OCI-LY1 (cell line): ENCODE results near the gene AATK.
A peak's percentile ranks its signal among the peaks of the same experiment; 100 is the strongest.

ENCODE experiments used
- H2AFZ ChIP-seq: fragments of 200-600 bp; sonication (generic), shearing (Covaris generic); 2 replicates; pipeline ENCODE4 v1.6.0; 2014; ENCODE audit warnings: antibody characterized with exemption, mild to moderate bottlenecking, low read length
- H3F3A ChIP-seq: fragments of 200-600 bp; sonication (generic), shearing (Covaris generic); 2 replicates; pipeline ENCODE4 v1.6.0; 2014; ENCODE audit warnings: mild to moderate bottlenecking, antibody characterized with exemption, low read length, moderate library complexity; ENCODE audit not compliant: insufficient read depth
- H3K27ac ChIP-seq: fragments of 200-600 bp; sonication (generic); 2 replicates; pipeline ENCODE4 v1.5.1; 2014; ENCODE audit warnings: low read length, mixed run types, mild to moderate bottlenecking, low read depth; ENCODE audit not compliant: poor library complexity, severe bottlenecking
- H3K27me3 ChIP-seq: fragments of 200-600 bp; sonication (generic); 2 replicates; pipeline ENCODE4 v1.6.0; 2014; ENCODE audit warnings: antibody characterized with exemption, mild to moderate bottlenecking, low read length, moderate library complexity; ENCODE audit not compliant: insufficient read depth
- H3K36me3 ChIP-seq: fragments of 200-600 bp; sonication (generic); 2 replicates; pipeline ENCODE4 v1.6.1; 2014; ENCODE audit warnings: mild to moderate bottlenecking, antibody characterized with exemption, low read length, moderate library complexity, mixed read lengths; ENCODE audit not compliant: insufficient read depth
- H3K4me1 ChIP-seq: fragments of 200-600 bp; sonication (generic); 2 replicates; pipeline ENCODE4 v1.5.1; 2014; ENCODE audit warnings: mild to moderate bottlenecking, low read length, moderate library complexity; ENCODE audit not compliant: insufficient read depth, severe bottlenecking
- H3K4me2 ChIP-seq: fragments of 200-600 bp; sonication (generic), shearing (Covaris generic); 2 replicates; pipeline ENCODE4 v1.6.1; 2014; ENCODE audit warnings: low read length
- H3K4me3 ChIP-seq: fragments of 200-600 bp; sonication (generic); 2 replicates; pipeline ENCODE4 v1.5.1; 2014; ENCODE audit warnings: low read length, low read depth, mild to moderate bottlenecking, mixed read lengths; ENCODE audit not compliant: poor library complexity, severe bottlenecking
- H3K79me2 ChIP-seq: fragments of 200-600 bp; shearing (Covaris generic); 2 replicates; pipeline ENCODE4 v1.6.1; 2016; ENCODE audit warnings: mixed run types, low read length, mixed read lengths; ENCODE audit not compliant: insufficient read depth
- H3K9ac ChIP-seq: fragments of 200-600 bp; sonication (generic), shearing (Covaris generic); 2 replicates; pipeline ENCODE4 v1.6.1; 2014; ENCODE audit warnings: mild to moderate bottlenecking, low read length, mixed read lengths
- H3K9me2 ChIP-seq: fragments of 200-600 bp; sonication (generic), shearing (Covaris generic); 2 replicates; pipeline ENCODE4 v1.6.1; 2014; ENCODE audit warnings: low read depth, mild to moderate bottlenecking, low read length, mixed read lengths
- H3K9me3 ChIP-seq: fragments of 200-600 bp; shearing (Covaris generic); 2 replicates; pipeline ENCODE4 v1.6.1; 2014; ENCODE audit warnings: low read length, mixed read lengths
- H4K20me1 ChIP-seq: fragments of 200-600 bp; sonication (generic), shearing (Covaris generic); 2 replicates; pipeline ENCODE4 v1.6.0; 2016; ENCODE audit warnings: mild to moderate bottlenecking, low read length; ENCODE audit not compliant: insufficient read depth
- EZH2 ChIP-seq: fragments of 200-600 bp; sonication (generic), shearing (Covaris generic); IDR thresholded peaks from 2 replicates; pipeline ENCODE4 v1.8.0; 2017; ENCODE audit warnings: borderline replicate concordance, mixed run types, mild to moderate bottlenecking, antibody characterized with exemption, low read length, moderate library complexity, mixed read lengths
- TF ChIP-seq, protein P1 (sequence below): fragments of 200-600 bp; sonication (generic), shearing (Covaris generic); IDR thresholded peaks from 2 replicates; pipeline ENCODE4 v1.5.1; 2017; ENCODE audit warnings: mild to moderate bottlenecking, antibody characterized with exemption, low read length, moderate library complexity, mixed read lengths

Gene AATK

DNA sequence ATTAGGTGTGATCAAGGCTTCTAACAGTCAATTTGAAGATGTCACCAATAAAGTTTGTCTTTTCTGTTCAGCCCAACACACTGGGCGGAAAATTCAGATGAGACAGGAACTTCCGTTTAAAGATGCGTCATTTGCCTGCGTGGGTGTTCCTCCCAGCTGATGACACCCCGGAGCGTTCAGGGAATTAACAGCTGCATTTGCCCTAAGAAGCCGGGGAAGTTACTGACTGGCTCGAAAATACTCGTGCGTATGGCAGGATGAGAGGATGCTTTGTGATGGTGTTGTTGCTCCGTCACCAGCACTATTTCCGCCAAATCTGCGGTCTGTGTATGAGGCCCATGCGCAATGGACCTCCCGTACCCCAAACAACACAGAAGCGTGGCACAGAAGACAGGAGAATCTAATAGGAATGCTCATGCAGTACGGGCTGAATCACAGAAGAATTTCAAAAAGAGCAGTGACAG lies 12.6 kb downstream of the AATK start:
- Histone ChIP-seq H4K20me1 (no peaks in the 10 kb centered on the region), H3K4me3 (peak overlapping the region; percentile 37), H3K27ac (no peak overlapping the region), H3K4me2 (peak overlapping the region; percentile 72), H3K9me3 (no peaks in the 10 kb centered on the region), H3K4me1 (peaks cover 8% of the 10 kb centered on the region), H3K9ac (no peak overlapping the region), H2AFZ (peak overlapping the region; percentile 40; the same call in 1 of the 2 replicates), H3F3A (no peaks in the 10 kb centered on the region), H3K36me3 (no peaks in the 10 kb centered on the region), H3K27me3 (peaks cover 2% of the 10 kb centered on the region), H3K9me2 (no peaks in the 10 kb centered on the region), H3K79me2 (no peaks in the 10 kb centered on the region)
- TF ChIP-seq EZH2 = no peak
- TF ChIP-seq, protein P1, sequence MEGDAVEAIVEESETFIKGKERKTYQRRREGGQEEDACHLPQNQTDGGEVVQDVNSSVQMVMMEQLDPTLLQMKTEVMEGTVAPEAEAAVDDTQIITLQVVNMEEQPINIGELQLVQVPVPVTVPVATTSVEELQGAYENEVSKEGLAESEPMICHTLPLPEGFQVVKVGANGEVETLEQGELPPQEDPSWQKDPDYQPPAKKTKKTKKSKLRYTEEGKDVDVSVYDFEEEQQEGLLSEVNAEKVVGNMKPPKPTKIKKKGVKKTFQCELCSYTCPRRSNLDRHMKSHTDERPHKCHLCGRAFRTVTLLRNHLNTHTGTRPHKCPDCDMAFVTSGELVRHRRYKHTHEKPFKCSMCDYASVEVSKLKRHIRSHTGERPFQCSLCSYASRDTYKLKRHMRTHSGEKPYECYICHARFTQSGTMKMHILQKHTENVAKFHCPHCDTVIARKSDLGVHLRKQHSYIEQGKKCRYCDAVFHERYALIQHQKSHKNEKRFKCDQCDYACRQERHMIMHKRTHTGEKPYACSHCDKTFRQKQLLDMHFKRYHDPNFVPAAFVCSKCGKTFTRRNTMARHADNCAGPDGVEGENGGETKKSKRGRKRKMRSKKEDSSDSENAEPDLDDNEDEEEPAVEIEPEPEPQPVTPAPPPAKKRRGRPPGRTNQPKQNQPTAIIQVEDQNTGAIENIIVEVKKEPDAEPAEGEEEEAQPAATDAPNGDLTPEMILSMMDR = no peak

DNA sequence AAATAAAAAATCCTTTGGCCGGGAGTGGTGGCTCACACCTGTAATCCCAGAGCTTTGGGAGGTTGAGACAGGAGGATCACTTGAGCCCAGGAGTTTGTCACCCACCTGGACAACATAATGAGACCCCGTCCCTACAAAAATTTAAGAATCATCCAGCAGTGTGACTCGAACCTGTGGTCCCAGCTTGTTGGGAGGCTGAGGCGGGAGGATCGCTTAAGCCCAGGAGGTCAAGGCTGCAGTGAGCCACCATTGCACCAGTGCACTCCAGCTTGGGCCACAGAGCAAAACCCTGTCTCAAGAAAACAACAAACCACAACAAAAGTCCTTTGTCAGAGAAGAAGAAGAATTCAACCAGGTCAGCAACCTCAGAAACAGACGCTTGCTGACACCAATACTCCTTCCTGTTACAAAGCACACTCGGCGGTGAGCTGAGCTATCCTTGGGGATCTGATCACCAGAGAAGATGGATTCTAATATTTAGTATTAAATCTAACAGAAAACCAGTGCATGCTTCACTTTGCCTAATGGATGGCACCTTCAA lies 13.7 kb downstream of the AATK start:
- no peaks in the 10 kb centered on the region for H3K79me2 ChIP-seq
- TF ChIP-seq EZH2 = no peak
- TF ChIP-seq, protein P1 = no peak
- H3K27ac ChIP-seq = no peak overlapping the region

DNA sequence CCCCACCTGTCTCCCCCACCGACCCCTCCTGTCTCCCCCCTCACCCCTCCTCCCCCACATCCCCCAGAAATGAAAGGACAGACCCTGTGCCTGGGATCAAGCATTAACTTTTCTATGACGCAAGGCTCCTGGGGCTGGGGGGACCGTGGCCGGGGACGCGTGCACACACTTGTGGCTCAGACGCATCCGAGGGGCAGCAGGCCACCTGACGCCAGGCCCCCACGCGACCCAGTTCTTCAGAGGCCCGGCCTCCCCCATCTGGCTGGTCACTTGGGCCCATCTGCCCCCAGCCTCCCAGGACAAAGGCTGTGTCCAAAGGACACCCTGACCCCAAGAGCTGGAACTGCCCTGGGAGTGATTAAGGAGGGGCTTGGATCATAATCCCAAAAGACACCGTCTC lies 14.7 kb downstream of the AATK start:
- Histone ChIP-seq H3K4me2 (no peak overlapping the region), H4K20me1 (no peaks in the 10 kb centered on the region), H2AFZ (no peak overlapping the region), H3K27me3 (peaks cover 4% of the 10 kb centered on the region; the same call in 1 of the 2 replicates), H3F3A (no peaks in the 10 kb centered on the region), H3K9me3 (no peaks in the 10 kb centered on the region), H3K9me2 (no peaks in the 10 kb centered on the region), H3K79me2 (no peaks in the 10 kb centered on the region), H3K9ac (no peak overlapping the region), H3K36me3 (no peaks in the 10 kb centered on the region), H3K4me1 (peaks cover 8% of the 10 kb centered on the region), H3K27ac (no peak overlapping the region), H3K4me3 (no peak overlapping the region)
- TF ChIP-seq, protein P1 = no peak
- TF ChIP-seq EZH2 = no peak

More for the DNA sequence above, 13.7 kb downstream of the AATK start:
- no peak overlapping the region for H3K4me2 ChIP-seq
- no peak overlapping the region for H2AFZ ChIP-seq
- H3K9me2 ChIP-seq = no peaks in the 10 kb centered on the region
- H3K27me3 ChIP-seq = peaks cover 4% of the 10 kb centered on the region
- no peak overlapping the region for H3K9ac ChIP-seq
- H3K36me3 ChIP-seq = no peaks in the 10 kb centered on the region
- peaks cover 8% of the 10 kb centered on the region for H3K4me1 ChIP-seq
- no peaks in the 10 kb centered on the region for H4K20me1 ChIP-seq
- no peak overlapping the region for H3K4me3 ChIP-seq
- H3F3A ChIP-seq = no peaks in the 10 kb centered on the region
- no peaks in the 10 kb centered on the region for H3K9me3 ChIP-seq
